DND-41 (cell line): ENCODE data around the gene GJA5.

ENCODE experiments used
- CTCF ChIP-seq: IDR thresholded peaks from 2 replicates; pipeline ENCODE4 v1.5.1; 2012; ENCODE audit warnings: borderline replicate concordance, low read length, moderate library complexity, mild to moderate bottlenecking; ENCODE audit not compliant: poor library complexity, severe bottlenecking; ENCODE audit errors: extremely low read depth
- EZH2 ChIP-seq: IDR thresholded peaks from 3 replicates; pipeline ENCODE4 v1.6.1; 2012; ENCODE audit warnings: borderline replicate concordance, low read depth, mild to moderate bottlenecking, moderate library complexity, low read length, inconsistent platforms; ENCODE audit not compliant: severe bottlenecking

DNA sequence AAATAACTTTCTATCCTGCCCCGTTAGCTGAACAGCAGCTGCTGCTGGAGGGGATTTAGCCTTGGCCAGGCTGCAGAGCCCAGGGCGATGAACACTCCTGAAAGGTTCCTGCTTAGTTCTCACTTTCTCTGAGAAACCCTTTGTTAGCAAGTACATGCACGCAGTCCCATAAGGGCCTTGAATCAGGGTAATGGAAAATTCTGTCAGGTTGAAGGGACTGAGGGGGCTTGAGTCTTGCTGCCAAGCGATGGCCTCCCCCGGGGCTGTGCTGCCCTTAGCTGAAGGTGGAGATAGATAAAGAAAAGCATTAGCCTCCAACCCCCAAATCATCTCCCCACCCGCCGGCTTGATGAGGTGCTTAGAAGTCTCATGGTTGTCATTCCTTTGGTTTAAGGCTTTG, 7.9 kb downstream of the GJA5 start:
- TF ChIP-seq CTCF (no peak), EZH2 (no peak)
